K562 treated with DMSO at 1 percent for 4 hours (cell line): ENCODE data around the gene VIPR2. TPM values are rescaled to one million over a fixed set of nuclear protein-coding genes. Genes with fewer than 3 reads are reported as not detected.

Experiments
- total RNA-seq: library from RNA; unstranded; fragments of 300-600 nt; gene quantifications from 2 replicates; pipeline ENCODE4 v1.2.3, GENCODE V29; 2022; ENCODE audit not compliant: insufficient read depth

VIPR2 gene
- 0.62 and 0.75 TPM in 2 replicates for total RNA-seq

DNA sequence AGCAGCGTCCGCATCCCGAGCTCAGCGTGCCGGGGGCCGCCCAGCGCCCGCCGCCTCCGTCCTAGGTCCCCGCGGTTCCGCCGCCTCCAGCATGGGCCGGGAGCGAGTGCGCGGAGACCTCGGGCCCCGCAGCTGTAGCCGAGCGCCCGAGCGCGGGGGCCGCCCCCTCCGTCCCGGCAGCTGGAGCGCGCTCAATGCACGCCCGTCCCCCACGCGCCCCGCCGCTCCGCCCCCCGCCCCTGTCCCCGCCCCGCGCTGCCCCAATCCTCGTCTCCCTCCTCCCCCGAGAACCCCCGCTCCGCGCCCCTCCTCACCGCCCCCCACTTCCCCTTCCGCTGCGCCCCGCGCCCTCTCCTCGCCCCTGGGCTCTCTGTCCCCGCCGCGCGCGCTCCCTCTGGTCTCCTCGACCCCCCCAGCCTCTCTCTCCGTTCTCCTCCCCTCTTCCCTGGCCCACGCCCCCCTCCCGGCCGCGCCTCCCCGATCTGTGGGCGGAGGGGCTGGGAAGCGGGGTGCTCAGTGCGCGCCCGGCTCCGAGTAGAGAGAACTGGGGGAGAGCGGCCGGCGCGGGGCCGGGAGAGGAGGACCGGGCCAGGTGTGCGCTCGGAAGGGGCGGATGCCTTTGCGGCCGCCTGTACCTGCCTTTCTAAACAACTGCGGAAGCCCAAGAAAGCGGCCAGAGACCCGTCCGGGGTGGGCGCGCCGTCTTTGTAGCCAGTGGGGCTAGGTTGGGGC, at the start of gene VIPR2:
VIPR2 (minus strand) TSS at position 110 of the 732 bp plus-strand sequence; CDS start at position 14, 96 bp downstream.

